ENCODE measurements around the gene SEC16A.

The SEC16A gene

DNA sequence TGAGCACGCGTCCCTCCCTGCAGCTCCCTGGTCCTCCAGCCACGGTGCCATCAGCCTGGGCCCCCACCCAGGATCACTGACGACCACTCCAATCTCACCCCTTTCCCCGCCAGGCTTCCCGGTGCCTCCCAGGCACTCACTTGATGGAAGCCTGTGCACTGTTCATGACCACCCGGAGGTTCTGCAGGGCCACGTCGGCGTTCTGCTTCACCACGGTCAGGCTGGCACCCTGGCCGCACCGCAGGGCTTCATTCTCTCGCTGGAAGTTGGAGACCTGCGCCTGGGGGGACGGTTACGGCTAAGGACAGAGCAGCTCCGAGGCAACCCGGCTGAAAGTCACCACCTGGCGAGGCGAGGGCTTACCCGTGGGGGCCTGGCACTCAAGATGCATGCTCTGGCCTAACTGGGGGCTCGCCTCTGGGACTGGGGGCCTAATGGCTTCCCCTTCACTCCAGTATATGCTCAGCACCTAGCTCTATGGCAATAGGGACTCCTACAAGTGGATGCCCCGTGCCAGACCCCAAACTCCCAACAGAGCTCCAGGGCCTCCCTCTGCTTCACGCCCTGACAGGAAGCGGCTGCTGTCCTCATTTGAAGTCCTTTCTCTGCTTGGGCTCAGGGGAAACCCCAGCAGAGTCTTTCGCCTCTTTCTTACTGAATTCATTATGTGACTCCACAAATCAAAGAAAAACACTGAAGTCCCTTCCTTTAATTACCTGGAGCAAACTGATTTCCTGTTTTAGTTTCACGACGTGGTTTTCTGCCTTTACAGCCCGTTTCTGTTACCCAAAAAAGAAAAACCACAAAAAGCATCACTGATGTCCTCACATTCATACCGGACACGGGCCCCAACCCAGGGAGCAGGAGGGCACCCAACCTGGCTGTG is 78.7 kb downstream of the SEC16A start:
- FAIRE-seq = no peak

DNA sequence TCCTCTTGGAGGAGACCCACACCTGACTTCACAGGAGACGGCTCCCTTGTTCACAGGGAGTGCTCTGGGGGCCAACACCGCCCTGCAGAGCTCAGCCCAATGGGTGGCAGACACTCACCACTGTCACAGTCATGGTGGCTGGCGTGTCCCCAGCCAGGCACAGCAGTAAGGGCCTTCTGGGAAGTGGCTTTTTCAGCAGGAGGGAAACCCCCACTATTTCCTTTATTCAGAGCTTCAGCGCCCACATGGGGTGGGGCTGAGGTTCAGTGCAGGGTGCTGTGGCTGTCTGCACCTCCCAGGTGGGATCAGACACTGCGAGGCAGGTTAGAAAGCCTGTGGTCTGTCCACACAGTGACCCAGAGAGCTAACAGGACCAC is 79.3 kb downstream of the SEC16A start:
- no peak for DNase-seq (ENCODE audit: insufficient read length, low spot score)
- no peak for TF ChIP-seq POLR2A (IDR thresholded peaks at IDR 0.05; ENCODE audit: low read depth, low read length)
- FAIRE-seq = no peak

More for the DNA sequence above, 78.7 kb downstream of the SEC16A start:
- TF ChIP-seq POLR2A (IDR thresholded peaks at IDR 0.05; ENCODE audit: low read depth, low read length) = no peak
- DNase-seq (ENCODE audit: insufficient read length, low spot score) = no peak

DNA sequence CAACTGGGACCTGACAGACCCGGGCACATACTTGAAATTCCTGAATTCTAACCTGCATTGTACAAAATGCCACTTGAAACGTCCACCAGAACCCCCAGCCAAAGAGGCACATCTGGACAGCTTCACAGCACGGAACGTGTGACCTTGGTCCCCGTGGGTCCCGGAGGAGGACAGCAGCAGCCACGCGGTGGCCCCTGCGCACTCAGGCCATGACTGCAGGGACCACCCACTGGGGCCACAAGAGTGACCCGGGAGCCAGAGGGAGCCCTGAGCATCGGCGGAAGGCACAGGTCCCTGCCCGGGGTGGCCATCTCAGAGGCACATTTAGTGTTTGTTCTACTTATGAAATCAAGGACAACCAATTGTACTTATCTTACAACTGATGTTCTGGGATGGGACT is 80.8 kb downstream of the SEC16A start:
- no peak for TF ChIP-seq POLR2A (IDR thresholded peaks at IDR 0.05; ENCODE audit: low read depth, low read length)
- FAIRE-seq = no peak
- no peak for DNase-seq (ENCODE audit: insufficient read length, low spot score)

DNA sequence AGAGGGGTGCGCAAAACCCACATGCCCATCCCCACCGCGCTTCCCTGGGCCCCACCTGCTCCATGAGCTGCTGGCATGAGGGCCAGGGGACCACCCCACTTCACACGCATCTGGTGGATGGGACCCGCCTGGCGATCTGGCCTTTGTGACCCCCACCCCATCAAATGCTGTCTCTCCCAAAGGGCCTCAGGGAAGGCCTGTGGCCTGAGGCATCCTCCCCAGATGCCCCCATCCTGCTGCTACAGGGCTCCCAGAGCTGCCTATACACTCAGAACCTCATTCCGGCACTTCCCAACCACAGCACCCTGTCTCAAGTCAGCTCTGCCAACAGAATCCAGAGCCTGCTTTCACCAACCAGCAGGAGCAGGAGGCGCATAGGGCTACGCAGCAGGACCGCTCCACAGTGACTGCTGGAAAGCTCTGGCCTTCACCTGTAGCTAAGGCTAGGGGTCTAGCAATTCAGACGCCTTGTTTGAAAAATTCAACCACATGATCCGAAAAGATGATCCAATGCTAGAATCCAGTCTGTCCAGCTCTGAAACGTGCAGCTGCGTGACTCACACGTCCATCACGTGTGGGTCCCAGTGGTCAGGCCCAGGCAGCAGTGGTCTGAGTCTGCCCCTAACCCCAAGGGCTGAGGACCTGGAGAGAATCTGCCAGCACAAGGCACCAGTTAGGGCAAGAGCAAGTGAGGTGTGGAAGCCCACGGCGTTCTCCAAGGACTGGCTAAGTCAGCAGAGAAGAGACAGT is 81.5 kb downstream of the SEC16A start:
- DNase-seq (ENCODE audit: insufficient read length, low spot score) (no peak), FAIRE-seq (no peak)
- no peak for TF ChIP-seq POLR2A (IDR thresholded peaks at IDR 0.05; ENCODE audit: low read depth, low read length)

DNA sequence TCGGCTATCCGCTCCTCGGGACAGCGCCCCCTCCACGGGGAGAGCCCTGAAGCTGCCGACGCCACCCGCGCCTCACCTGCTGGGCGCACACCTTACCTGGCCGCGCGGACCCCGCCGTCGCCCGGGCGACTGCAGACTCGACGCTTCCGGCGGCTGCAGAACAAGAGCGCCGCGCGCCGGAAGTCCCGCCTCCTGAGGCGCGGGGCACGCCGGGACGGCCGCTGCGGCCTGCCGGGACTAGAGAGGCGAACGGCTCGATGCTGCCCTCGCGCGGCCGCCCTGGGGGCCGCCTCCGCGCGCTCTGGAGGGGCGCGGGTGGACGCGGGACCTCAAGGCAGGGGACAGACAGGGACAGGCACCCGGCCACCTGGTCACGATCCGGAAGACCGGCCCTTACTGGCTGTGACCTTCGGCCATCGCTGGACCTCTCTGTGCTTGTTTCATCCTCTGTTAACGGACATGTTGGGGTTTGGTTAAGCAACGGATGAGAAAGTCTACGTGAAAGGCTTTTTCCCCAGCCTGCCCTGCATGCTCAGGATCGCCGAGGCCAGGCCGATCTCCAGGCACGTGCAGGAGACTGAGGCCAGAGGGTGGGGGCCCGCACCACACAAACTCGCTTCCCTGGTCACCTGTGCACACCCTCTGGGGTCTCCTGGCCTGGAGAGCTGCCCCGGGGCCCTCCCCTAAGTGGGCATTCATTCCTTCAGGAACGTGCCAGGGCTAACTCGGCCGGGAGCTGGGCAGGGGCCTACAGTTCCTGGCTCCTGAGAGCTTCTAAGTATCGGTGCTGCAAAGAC is 82.6 kb downstream of the SEC16A start, which contains the start of gene SNAPC4:
SNAPC4 (minus strand) TSS at position 133 of the 797 bp plus-strand sequence. CDS start 1,742 bp downstream, outside the sequence.
- DNase-seq (ENCODE audit: insufficient read length, low spot score) = peak; percentile 100
- FAIRE-seq = no peak
- TF ChIP-seq POLR2A (IDR thresholded peaks at IDR 0.05; ENCODE audit: low read depth, low read length) = peak; percentile 88

DNA sequence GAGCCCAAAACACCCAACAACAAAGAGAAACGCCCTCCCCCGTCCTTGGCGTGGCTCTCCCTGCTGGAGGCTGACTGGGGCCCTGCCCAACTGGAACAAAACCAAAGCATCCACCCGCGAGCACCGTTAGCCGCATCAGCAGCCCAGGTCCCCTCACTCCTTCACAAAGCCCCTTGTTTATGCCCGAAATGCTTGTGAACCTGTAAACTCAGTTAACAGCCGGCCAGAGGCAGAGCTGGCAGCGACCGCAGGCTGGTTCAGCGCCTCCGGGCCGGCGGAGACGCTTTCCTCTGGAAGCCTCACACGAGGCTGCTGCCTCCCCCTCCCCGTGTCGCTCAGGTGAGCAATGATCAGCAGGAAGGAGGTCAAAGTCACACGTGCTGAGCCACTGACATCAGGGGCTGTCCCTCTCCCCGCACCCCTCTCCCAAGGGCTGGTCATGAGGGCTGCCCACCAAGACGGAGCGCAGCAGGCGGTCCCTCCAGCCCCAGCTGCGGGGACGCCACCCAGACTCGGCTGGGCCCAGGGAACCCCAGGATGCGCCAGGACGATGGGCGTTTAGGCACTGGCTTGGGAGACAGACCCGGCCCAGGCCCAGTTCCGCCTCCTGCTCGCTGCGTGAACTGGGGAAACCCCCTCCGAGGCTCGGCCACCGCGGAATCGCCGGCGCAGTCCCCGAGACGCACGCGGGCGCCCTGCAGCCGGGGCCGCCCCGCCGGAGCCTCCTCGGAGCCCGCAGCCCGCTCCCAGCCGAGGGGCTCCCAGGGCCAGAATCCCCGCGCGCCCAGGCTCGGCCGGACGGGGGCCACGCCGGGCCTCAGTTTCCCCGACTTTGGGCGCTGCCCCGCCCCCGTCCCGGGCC is 83.4 kb downstream of the SEC16A start:
- DNase-seq (ENCODE audit: insufficient read length, low spot score) (peak; percentile 67), FAIRE-seq (no peak)
- TF ChIP-seq POLR2A (IDR thresholded peaks at IDR 0.05; ENCODE audit: low read depth, low read length) = no peak

DNA sequence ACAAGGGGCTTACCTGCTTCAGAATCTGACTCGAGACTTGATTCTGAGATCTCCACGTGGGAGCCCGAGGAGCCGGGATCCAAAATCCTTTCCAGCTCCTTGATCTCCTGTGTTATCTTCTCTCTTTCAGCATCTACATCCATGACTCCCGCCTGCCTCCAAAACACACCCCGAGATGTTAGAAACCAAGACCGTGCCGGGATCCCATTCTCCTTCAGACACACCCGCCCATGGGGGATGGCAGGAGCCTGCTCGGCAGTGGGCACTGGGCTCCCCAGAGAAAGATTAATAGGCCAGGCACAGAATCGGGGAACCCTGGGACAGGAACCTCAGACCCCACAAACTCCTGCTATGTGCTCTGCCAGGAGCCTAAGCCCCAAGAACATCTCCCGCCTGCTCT is 84.6 kb downstream of the SEC16A start:
- DNase-seq (ENCODE audit: insufficient read length, low spot score) = no peak
- TF ChIP-seq POLR2A (IDR thresholded peaks at IDR 0.05; ENCODE audit: low read depth, low read length) = no peak
- FAIRE-seq = no peak

DNA sequence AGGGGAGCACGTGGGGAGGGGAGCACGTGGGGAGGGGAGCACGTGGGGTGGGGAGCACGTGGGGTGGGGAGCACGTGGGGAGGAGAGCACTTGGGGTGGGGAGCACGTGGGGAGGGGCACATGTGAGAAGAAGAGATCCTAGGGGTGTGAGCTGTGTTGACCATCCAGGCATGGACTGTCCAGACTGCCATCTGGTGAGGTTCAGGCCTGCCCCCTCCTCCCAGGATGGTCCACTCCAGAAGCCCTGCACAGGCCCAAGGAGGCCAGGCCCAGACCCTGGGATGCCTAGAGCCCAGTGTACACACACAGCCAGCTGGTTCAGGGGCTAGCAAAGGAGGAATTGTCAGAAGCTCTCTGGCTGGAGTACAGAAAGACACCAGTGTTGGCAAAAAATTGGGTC is 85.2 kb downstream of the SEC16A start:
- no peak for FAIRE-seq
- no peak for DNase-seq (ENCODE audit: insufficient read length, low spot score)
- TF ChIP-seq POLR2A (IDR thresholded peaks at IDR 0.05; ENCODE audit: low read depth, low read length) = no peak

DNA sequence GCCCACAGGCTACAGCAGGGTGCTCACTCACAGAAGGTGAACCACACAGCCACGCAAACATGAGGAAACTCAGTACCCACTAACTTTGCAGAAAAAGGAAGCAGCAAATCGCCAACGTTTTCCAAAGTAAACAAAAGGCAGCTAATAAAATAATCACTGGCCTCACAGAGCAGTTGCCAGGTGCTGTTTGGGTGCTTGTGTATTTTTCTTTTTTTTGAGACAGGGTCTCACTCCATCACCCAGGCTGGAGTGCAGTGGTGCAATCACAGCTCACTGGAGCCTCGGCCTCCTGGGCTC is 86.7 kb downstream of the SEC16A start:
- FAIRE-seq = no peak
- no peak for TF ChIP-seq POLR2A (IDR thresholded peaks at IDR 0.05; ENCODE audit: low read depth, low read length)
- DNase-seq (ENCODE audit: insufficient read length, low spot score) = no peak

DNA sequence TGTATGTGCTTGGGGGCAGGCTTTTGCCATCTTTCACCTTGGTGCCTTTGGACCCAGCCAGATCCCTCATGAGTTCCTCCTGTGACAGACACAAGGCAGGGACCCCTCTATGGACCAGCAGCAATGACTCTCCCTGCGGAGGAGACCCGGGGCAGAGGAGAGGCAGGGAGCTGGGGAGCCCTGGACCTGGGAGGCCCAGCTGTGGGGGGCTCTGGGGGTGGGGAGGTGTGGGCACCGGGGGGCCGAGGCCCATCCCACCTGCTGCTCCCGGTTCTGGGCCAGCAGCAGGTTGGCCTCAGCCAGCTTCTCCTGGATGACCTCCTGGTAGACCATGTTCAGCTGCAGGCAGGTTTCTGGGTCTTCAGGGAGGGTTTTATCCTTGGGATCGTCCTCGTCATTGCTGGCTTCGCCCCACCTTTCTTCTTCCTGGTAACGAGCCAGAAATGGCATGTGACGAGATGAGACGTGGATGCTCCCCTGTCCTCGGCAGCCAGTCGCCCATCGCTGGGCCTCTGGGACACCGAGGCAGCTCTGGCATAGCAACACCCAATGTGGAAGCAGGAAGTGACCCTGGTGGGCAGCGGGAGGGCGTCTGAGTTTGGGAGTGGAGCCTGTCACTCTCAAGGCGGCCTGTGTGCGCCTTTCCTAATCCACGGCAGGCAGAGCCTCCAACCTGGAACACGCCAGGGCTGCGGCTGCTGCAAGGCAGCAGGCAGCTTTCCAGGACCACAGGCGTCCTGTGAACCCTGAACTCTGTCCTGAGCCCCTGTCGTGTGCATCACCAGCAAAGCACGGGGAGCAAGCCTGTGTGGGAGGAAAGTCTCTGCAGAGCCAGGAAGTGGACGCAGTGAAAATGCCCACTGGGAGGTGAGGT is 87.3 kb downstream of the SEC16A start:
- TF ChIP-seq POLR2A (IDR thresholded peaks at IDR 0.05; ENCODE audit: low read depth, low read length) = no peak
- FAIRE-seq (no peak), DNase-seq (ENCODE audit: insufficient read length, low spot score) (no peak)

DNA sequence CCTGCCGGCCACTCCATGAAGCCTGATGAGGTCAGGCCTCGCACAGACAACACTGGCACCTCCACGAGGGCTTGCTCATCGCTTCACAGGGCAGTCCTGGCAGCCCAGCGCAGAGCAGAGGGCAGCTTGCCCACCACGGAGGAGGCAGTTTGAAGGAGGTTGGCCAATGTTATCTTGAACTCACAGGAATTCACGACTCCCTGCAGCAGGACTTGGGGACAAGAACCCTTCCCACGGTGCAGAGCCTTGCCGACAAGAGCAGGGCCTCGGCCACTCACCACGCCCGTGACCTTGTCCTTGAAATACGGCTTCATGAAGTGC is 87.9 kb downstream of the SEC16A start:
- DNase-seq (ENCODE audit: insufficient read length, low spot score) (no peak), FAIRE-seq (no peak)
- TF ChIP-seq POLR2A (IDR thresholded peaks at IDR 0.05; ENCODE audit: low read depth, low read length) = no peak

DNA sequence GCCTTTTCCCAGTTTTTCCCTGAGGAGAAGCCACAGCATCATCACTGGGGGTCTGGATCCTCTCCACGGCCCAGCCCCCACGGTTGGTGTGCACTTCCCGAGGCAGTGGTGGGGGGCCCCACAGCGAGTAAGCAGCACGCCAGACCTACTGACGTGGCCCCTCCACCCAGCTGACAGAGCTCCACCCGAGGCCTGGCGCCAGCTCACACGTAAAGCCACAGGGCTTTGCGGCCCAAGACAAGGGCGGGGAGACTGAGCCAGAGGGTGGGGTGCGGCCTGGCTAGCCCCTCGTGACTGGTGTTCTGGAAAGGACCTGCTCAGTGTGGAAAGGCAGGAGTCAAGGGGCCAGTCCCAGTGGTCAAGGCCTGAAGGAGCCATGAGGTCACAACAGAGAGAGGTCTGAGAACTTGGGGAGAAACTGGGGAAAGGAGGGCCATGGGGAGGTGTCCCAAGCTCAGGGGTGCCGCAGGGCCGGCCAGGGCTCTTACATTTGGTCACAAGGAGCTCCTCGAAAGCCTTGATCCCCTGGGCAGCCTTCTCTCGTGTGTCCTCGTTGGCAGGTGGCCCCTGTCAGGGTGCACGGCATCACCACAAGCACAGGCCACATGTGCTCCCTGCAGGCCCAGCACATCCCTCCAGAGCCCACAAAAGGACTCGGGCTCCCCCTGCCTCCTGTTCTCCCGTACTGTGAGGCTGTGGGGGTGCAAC is 88.4 kb downstream of the SEC16A start:
- TF ChIP-seq POLR2A (IDR thresholded peaks at IDR 0.05; ENCODE audit: low read depth, low read length) = no peak
- no peak for FAIRE-seq
- DNase-seq (ENCODE audit: insufficient read length, low spot score) = no peak

Data from H54 (cell line).